Fibroblast of lung (primary cell): Measurements from ENCODE around the gene TNKS1BP1. TPM values are rescaled to one million over a fixed set of nuclear protein-coding genes. Genes with fewer than 3 reads are reported as not detected.

Experiments
- DNase-seq, 2 donors: peaks; one replicate each; pipeline versions ENCODE4 v3.0.0 to v3.0.0-alpha.2; 2010; ENCODE audit warnings: low read depth in 2 of 2
- H2AFZ ChIP-seq: 2 replicates; pipeline ENCODE4 v1.5.1; 2012; ENCODE audit warnings: low read length, control low read depth, inconsistent platforms
- H3K27ac ChIP-seq: 2 replicates; pipeline ENCODE4 v1.5.1; 2011; ENCODE audit warnings: low read length, control low read depth; ENCODE audit not compliant: insufficient read depth
- H3K27me3 ChIP-seq: 2 replicates; pipeline ENCODE4 v1.5.1; 2011; ENCODE audit warnings: mild to moderate bottlenecking, low read length; ENCODE audit not compliant: control insufficient read depth, insufficient read depth
- H3K36me3 ChIP-seq: 2 replicates; pipeline ENCODE4 v1.5.1; 2011; ENCODE audit warnings: low read length; ENCODE audit not compliant: control insufficient read depth, insufficient read depth
- H3K4me1 ChIP-seq: 2 replicates; pipeline ENCODE4 v1.5.1; 2011; ENCODE audit warnings: low read length; ENCODE audit not compliant: control insufficient read depth, insufficient read depth; ENCODE audit errors: extremely low read depth
- H3K4me2 ChIP-seq: 2 replicates; pipeline ENCODE4 v1.5.1; 2011; ENCODE audit warnings: low read length, control low read depth; ENCODE audit not compliant: insufficient read depth; ENCODE audit errors: extremely low read depth
- H3K4me3 ChIP-seq, 4 experiments: fragments of 200-600 bp in 1 of 4; sonication (generic) in 1 of 4; replicated peaks in 1 of 4; 2 replicates each; pipeline ENCODE4 v1.5.1; 2011 to 2016; ENCODE audit warnings: low read length in 4 of 4, low read depth in 3 of 4, mild to moderate bottlenecking in 3 of 4, control low read depth in 2 of 4, inconsistent platforms in 1 of 4, mixed read lengths in 1 of 4; ENCODE audit not compliant: insufficient read depth in 1 of 4; ENCODE audit errors: control extremely low read depth in 1 of 4
- H3K79me2 ChIP-seq: 2 replicates; pipeline ENCODE4 v1.5.1; 2012; ENCODE audit warnings: mild to moderate bottlenecking, low read length, inconsistent platforms; ENCODE audit not compliant: control insufficient read depth, insufficient read depth
- H3K9ac ChIP-seq: 2 replicates; pipeline ENCODE4 v1.5.1; 2011; ENCODE audit warnings: mild to moderate bottlenecking, low read length, control low read depth; ENCODE audit not compliant: insufficient read depth
- H3K9me3 ChIP-seq: 2 replicates; pipeline ENCODE4 v1.5.1; 2012; ENCODE audit warnings: low read depth, low read length; ENCODE audit not compliant: control insufficient read depth, insufficient read depth
- H4K20me1 ChIP-seq: 2 replicates; pipeline ENCODE4 v1.5.1; 2011; ENCODE audit warnings: low read length; ENCODE audit not compliant: control insufficient read depth, insufficient read depth; ENCODE audit errors: extremely low read depth
- EZH2 ChIP-seq: IDR thresholded peaks from 2 replicates; pipeline ENCODE4 v1.5.1; 2012; ENCODE audit warnings: low read length, control low read depth, mild to moderate bottlenecking; ENCODE audit errors: missing control alignments
- polyA plus RNA-seq, 2 donors: library from polyadenylated mRNA; depleted of rRNA in 1 of 2; stranded (reverse) in 1 of 2; unstranded in 1 of 2; fragments of >200 nt; gene quantifications; 2 replicates each; pipeline ENCODE4 v1.2.1, GENCODE V29; 2011 to 2012; ENCODE audit warnings: missing spikeins in 1 of 2
- total RNA-seq: library from RNA; depleted of rRNA; stranded (reverse); fragments of >200 nt; gene quantifications from 2 replicates; pipeline ENCODE4 v1.2.1, GENCODE V29; 2014
- TF ChIP-seq, protein P1 (sequence below), 2 donors: IDR thresholded peaks in 1 of 2; conservative IDR thresholded peaks in 1 of 2; 1 replicate in 1 of 2; 2 replicates in 1 of 2; pipeline ENCODE4 v1.5.1; 2011 to 2012; ENCODE audit warnings: low read length in 2 of 2, control low read depth in 1 of 2, inconsistent platforms in 1 of 2, low read depth in 1 of 2, mild to moderate bottlenecking in 1 of 2

The TNKS1BP1 gene
- total and polyA plus RNA-seq, 2 donors (not counting 1 experiment from before 2014, with no cell fraction given): 70.2 to 111 TPM

DNA sequence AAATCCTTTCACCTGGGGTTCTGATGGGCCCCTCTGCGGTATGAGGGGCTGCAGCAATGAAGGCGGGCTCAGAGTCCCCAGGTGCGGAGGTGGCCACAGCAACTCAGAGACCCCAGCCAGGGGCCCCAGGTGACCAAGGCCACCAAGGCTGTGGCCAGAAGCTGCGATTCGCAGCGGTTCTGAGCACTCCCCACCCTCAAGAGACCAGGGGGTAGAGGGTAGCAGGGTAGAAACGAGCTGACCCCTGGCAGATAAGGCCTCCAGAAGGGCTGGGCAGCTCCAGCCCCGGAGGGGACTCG is 948 bp downstream of the TNKS1BP1 start:
- peaks cover 9% of the 10 kb centered on the region for H3K36me3 ChIP-seq
- H3K9ac ChIP-seq: peak overlapping the region; percentile 86
- H4K20me1 ChIP-seq: no peaks in the 10 kb centered on the region
- no peaks in the 10 kb centered on the region for H3K9me3 ChIP-seq
- peak overlapping the region; percentile 90 for H3K27ac ChIP-seq
- peak overlapping the region; percentile 65 to 91 (median 70) for H3K4me3 ChIP-seq
- peaks cover 27% of the 10 kb centered on the region for H3K4me1 ChIP-seq
- H3K4me2 ChIP-seq: peak overlapping the region; percentile 93
- H3K79me2 ChIP-seq: peaks cover 38% of the 10 kb centered on the region
- TF ChIP-seq, protein P1, sequence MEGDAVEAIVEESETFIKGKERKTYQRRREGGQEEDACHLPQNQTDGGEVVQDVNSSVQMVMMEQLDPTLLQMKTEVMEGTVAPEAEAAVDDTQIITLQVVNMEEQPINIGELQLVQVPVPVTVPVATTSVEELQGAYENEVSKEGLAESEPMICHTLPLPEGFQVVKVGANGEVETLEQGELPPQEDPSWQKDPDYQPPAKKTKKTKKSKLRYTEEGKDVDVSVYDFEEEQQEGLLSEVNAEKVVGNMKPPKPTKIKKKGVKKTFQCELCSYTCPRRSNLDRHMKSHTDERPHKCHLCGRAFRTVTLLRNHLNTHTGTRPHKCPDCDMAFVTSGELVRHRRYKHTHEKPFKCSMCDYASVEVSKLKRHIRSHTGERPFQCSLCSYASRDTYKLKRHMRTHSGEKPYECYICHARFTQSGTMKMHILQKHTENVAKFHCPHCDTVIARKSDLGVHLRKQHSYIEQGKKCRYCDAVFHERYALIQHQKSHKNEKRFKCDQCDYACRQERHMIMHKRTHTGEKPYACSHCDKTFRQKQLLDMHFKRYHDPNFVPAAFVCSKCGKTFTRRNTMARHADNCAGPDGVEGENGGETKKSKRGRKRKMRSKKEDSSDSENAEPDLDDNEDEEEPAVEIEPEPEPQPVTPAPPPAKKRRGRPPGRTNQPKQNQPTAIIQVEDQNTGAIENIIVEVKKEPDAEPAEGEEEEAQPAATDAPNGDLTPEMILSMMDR (conservative IDR thresholded peaks at IDR 0.05 in 1 of 2, IDR thresholded peaks at IDR 0.05 in 1 of 2; ENCODE audit: low read depth in 1 of 2, low read length in 2 of 2): no peak
- TF ChIP-seq EZH2: no peak
- no peak overlapping the region for H2AFZ ChIP-seq
- no peaks in the 10 kb centered on the region for H3K27me3 ChIP-seq
- no peak for DNase-seq

DNA sequence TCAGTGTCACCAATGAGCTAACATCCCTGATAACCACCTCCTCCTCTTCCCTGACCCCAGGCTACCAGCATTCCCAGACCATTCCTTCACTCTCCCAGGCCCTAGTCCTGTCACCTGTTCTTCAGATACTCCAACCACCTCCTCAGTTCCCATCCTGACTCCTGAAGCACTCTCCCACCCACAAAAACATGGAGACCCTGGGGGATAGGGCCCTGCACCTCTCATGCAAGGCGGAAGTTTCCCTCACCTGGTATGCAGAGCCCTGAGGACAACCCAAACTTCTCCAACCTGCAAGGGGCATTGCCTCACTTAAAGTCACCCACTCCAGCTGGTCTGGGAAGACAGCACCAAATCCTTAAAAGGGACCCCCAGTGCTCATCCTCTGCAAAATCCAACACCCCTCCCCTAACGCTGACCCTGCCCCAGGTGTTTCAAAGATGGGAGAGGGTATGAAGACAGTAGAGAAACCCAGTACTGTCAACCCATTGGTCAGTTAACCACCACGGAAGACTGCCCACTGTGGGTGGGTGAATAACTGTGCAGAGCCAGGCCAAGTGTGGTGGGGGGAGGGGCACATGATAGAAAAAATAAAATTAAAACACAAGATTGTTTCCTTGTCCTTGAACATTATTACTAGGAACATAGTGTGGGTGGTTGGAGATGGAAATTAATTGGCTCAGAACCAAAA is 1.4 kb downstream of the TNKS1BP1 start:
- peak; percentile 34 to 48 for DNase-seq
- H3K36me3 ChIP-seq: peaks cover 8% of the 10 kb centered on the region
- H3K9ac ChIP-seq: peak overlapping the region; percentile 86
- no peaks in the 10 kb centered on the region for H3K9me3 ChIP-seq
- H4K20me1 ChIP-seq: no peaks in the 10 kb centered on the region
- TF ChIP-seq EZH2: no peak
- TF ChIP-seq, protein P1 (conservative IDR thresholded peaks at IDR 0.05 in 1 of 2, IDR thresholded peaks at IDR 0.05 in 1 of 2; ENCODE audit: low read depth in 1 of 2, low read length in 2 of 2): peak in 1 of 2 donors; percentile 26
- no peaks in the 10 kb centered on the region for H3K27me3 ChIP-seq
- no peak overlapping the region for H2AFZ ChIP-seq
- peak overlapping the region; percentile 90 for H3K27ac ChIP-seq
- peak overlapping the region; percentile 93 for H3K4me2 ChIP-seq
- peaks cover 31% of the 10 kb centered on the region for H3K4me1 ChIP-seq
- H3K79me2 ChIP-seq: peaks cover 41% of the 10 kb centered on the region
- peak overlapping the region; percentile 65 to 91 (median 70) for H3K4me3 ChIP-seq

DNA sequence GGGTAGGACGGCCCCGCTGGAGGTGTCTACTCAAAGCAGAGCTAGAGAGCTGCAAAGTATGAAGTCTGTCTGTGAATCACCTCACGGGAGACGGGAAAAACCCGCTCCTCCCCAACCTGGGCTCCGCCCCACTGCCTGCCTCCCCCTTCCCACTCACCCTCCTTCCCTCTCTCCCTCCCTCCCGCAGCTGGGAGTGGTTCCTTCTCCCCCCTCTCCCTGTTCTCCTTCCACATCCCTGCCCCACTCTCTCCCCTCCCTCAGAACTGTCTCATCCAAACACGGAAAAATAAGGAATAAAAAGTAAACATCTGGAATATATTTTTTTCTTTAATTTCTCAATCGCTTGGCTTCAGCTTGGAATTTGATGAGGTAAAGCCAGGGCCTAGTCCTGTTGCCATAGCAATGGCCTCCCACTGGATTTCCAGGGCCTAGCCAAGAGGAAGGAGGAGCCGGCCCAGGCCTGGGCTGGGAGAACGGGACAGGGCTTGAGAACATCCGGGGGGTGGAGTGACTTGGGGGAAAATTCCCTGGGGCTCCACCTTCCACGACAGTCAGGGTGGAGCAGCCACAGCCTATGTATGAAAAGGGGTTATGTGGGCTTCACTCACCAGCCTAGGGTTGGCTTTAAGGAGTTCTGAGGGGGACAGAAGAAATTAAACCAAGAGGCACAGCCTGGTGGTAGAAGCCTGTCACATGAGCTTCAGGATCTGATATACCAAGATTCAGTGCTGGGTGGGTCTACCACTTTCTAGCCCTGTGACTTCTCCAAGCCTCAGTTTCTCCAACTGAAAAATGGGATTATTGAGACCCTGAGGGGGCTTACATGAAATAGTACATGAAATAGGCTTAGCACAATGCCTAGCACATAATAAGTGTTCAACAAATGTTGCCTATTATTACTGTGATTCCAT is 2.2 kb downstream of the TNKS1BP1 start:
- peaks cover 39% of the 10 kb centered on the region for H3K4me1 ChIP-seq
- H2AFZ ChIP-seq: no peak overlapping the region
- H3K4me3 ChIP-seq: peak overlapping the region; percentile 67 to 91 (median 74)
- peak; percentile 98 to 99 for DNase-seq
- H4K20me1 ChIP-seq: no peaks in the 10 kb centered on the region
- TF ChIP-seq EZH2: no peak
- TF ChIP-seq, protein P1 (conservative IDR thresholded peaks at IDR 0.05 in 1 of 2, IDR thresholded peaks at IDR 0.05 in 1 of 2; ENCODE audit: low read depth in 1 of 2, low read length in 2 of 2): no peak
- H3K27ac ChIP-seq: peak overlapping the region; percentile 90
- peak overlapping the region; percentile 56 for H3K9ac ChIP-seq
- H3K79me2 ChIP-seq: peaks cover 45% of the 10 kb centered on the region
- H3K9me3 ChIP-seq: no peaks in the 10 kb centered on the region
- peaks cover 11% of the 10 kb centered on the region for H3K36me3 ChIP-seq
- H3K4me2 ChIP-seq: peak overlapping the region; percentile 93
- H3K27me3 ChIP-seq: no peaks in the 10 kb centered on the region
